K562 (cell line): Measurements from ENCODE around the gene ZMYM2.

Experiments
- ADNP ChIP-seq: fragments of 200-800 bp; sonication (Bioruptor generic); IDR thresholded peaks from 2 replicates; pipeline ENCODE4 v1.6.1; 2016; ENCODE audit warnings: missing genetic modification characterization, missing compliant biosample characterization
- MCM7 ChIP-seq, 2 experiments: fragments of 450-650 bp; IDR thresholded peaks; 2 replicates each; pipeline ENCODE4 v1.6.1; 2016 to 2018
- POLR2A ChIP-seq: fragments of 450-650 bp; conservative IDR thresholded peaks from 2 replicates; pipeline ENCODE4 v1.6.1; 2016
- STAG1 ChIP-seq: sonication (generic); formaldehyde crosslinking; IDR thresholded peaks from 2 replicates; pipeline ENCODE4 v1.5.0; 2020; ENCODE audit warnings: missing genetic modification reagents, borderline replicate concordance
- TCF7 ChIP-seq: sonication (generic); IDR thresholded peaks from 2 replicates; pipeline ENCODE4 v1.6.1; 2016; ENCODE audit warnings: antibody characterized with exemption, borderline replicate concordance
- ZBTB8A ChIP-seq: fragments of 450-650 bp; IDR thresholded peaks from 2 replicates; pipeline ENCODE4 v1.6.1; 2018; ENCODE audit warnings: mild to moderate bottlenecking, moderate library complexity; ENCODE audit not compliant: partially characterized antibody
- ZFP30 ChIP-seq: fragments of 250-450 bp; sonication (Bioruptor Pico); IDR thresholded peaks from 2 replicates; pipeline ENCODE4 v1.8.0; 2022; ENCODE audit warnings: moderate library complexity, mild to moderate bottlenecking, inconsistent platforms, borderline replicate concordance
- ZNF274 ChIP-seq: IDR thresholded peaks from 2 replicates; pipeline ENCODE4 v1.6.1; 2011; ENCODE audit warnings: low read depth, mild to moderate bottlenecking, low read length, moderate library complexity, borderline replicate concordance
- ZNF311 ChIP-seq: fragments of 250-450 bp; sonication (Bioruptor Pico); IDR thresholded peaks from 2 replicates; pipeline ENCODE4 v1.4.0; 2020; ENCODE audit warnings: mild to moderate bottlenecking, moderate library complexity
- TF ChIP-seq, protein P1 (sequence below): sonication (generic); formaldehyde crosslinking; IDR thresholded peaks from 2 replicates; pipeline ENCODE4 v1.9.0; 2022; ENCODE audit warnings: mild to moderate bottlenecking, missing genetic modification reagents
- TF ChIP-seq, protein P2 (sequence below), 3 experiments: IDR thresholded peaks in 2 of 3; conservative IDR thresholded peaks in 1 of 3; 2 replicates each; pipeline ENCODE4 v1.5.1; 2011 to 2012; ENCODE audit warnings: low read length in 3 of 3, mild to moderate bottlenecking in 3 of 3, control low read depth in 2 of 3, improper control_type of control experiment in 1 of 3, inconsistent platforms in 1 of 3, low read depth in 1 of 3, mixed read lengths in 1 of 3, moderate library complexity in 1 of 3; ENCODE audit not compliant: insufficient read depth in 2 of 3
- TF ChIP-seq, protein P3 (sequence below): fragments of 450-650 bp; IDR thresholded peaks from 2 replicates; pipeline ENCODE4 v1.6.1; 2017; ENCODE audit warnings: mild to moderate bottlenecking, moderate library complexity

DNA sequence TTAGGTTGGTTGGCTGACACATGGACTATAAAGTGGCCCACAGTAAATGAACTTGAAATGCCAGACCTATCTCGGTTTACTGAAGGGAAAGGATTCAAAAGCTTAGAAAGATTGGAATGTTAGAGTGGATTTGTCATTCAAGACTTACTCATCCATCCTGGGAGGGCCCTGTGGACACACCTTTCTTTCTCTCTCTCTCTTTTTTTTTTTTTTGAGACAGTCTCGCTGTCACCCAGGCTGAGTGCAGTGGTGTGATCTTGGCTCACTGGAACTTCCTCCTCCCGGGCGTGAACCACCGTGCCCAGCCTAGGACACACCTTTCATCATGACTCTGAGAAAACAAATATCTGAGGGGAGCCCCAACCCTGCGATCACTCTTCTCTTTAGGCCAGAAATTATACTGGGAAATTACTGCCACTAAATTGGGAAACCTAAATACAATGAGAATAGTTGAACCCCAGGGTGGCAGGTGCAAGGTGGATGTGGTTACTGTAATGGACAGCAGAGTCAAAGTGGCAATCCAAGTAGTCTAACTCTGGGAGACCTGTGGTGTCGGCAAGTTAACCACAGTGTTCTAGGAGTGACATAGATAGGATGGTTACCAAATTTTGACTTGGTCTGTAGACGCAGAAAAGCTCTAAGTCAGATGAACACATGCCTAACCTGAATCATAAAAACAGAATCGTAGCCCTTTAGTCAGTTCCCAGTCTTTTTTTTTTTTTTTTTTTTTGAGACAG lies 48.0 kb upstream of the ZMYM2 start:
- no peak for TF ChIP-seq ZFP30 (CRISPR knock-in tag)
- TF ChIP-seq STAG1 (CRISPR knock-in tag), result no peak
- no peak for TF ChIP-seq TCF7
- TF ChIP-seq ZNF274, result no peak
- TF ChIP-seq, protein P1, sequence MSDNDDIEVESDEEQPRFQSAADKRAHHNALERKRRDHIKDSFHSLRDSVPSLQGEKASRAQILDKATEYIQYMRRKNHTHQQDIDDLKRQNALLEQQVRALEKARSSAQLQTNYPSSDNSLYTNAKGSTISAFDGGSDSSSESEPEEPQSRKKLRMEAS (CRISPR knock-in tag), result no peak
- no peak for TF ChIP-seq POLR2A
- no peak for TF ChIP-seq ZBTB8A
- TF ChIP-seq, protein P2, sequence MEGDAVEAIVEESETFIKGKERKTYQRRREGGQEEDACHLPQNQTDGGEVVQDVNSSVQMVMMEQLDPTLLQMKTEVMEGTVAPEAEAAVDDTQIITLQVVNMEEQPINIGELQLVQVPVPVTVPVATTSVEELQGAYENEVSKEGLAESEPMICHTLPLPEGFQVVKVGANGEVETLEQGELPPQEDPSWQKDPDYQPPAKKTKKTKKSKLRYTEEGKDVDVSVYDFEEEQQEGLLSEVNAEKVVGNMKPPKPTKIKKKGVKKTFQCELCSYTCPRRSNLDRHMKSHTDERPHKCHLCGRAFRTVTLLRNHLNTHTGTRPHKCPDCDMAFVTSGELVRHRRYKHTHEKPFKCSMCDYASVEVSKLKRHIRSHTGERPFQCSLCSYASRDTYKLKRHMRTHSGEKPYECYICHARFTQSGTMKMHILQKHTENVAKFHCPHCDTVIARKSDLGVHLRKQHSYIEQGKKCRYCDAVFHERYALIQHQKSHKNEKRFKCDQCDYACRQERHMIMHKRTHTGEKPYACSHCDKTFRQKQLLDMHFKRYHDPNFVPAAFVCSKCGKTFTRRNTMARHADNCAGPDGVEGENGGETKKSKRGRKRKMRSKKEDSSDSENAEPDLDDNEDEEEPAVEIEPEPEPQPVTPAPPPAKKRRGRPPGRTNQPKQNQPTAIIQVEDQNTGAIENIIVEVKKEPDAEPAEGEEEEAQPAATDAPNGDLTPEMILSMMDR (IDR thresholded peaks at IDR 0.05 in 2 of 3, conservative IDR thresholded peaks at IDR 0.05 in 1 of 3; ENCODE audit: insufficient read depth in 2 of 3, low read depth in 1 of 3, low read length in 3 of 3), result no peak
- no peak for TF ChIP-seq MCM7 (IDR thresholded peaks at IDR 0.05)
- TF ChIP-seq ZNF311 (CRISPR knock-in tag), result no peak
- TF ChIP-seq ADNP (tag), result no peak
- TF ChIP-seq, protein P3, sequence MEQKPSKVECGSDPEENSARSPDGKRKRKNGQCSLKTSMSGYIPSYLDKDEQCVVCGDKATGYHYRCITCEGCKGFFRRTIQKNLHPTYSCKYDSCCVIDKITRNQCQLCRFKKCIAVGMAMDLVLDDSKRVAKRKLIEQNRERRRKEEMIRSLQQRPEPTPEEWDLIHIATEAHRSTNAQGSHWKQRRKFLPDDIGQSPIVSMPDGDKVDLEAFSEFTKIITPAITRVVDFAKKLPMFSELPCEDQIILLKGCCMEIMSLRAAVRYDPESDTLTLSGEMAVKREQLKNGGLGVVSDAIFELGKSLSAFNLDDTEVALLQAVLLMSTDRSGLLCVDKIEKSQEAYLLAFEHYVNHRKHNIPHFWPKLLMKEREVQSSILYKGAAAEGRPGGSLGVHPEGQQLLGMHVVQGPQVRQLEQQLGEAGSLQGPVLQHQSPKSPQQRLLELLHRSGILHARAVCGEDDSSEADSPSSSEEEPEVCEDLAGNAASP, result no peak
